Muscle layer of colon (tissue), 2 donors: ENCODE measurements around the gene OR14K1.
"Not testable (repeated sequence)": the region's sequence is repeated elsewhere in the genome, so short reads cannot be mapped to it uniquely, and the experiment has no call there.

Experiments
- H3K27ac ChIP-seq: one replicate; pipeline ENCODE4 v1.7.0; 2013; ENCODE audit warnings: low read depth, mild to moderate bottlenecking, low read length, moderate library complexity
- H3K27me3 ChIP-seq, 2 donors: one replicate each; pipeline ENCODE4 v1.7.0; 2013; ENCODE audit warnings: low read length in 2 of 2, mild to moderate bottlenecking in 2 of 2; ENCODE audit not compliant: insufficient read depth in 2 of 2, control insufficient read depth in 1 of 2
- H3K36me3 ChIP-seq: one replicate; pipeline ENCODE4 v1.7.0; 2013; ENCODE audit warnings: mild to moderate bottlenecking, low read length; ENCODE audit not compliant: insufficient read depth
- H3K4me1 ChIP-seq: one replicate; pipeline ENCODE4 v1.7.0; 2013; ENCODE audit warnings: mild to moderate bottlenecking, low read length; ENCODE audit not compliant: insufficient read depth
- H3K4me3 ChIP-seq, 2 donors: one replicate each; pipeline ENCODE4 v1.7.0; 2013; ENCODE audit warnings: low read length in 2 of 2, low read depth in 1 of 2, mild to moderate bottlenecking in 1 of 2, moderate library complexity in 1 of 2
- H3K9ac ChIP-seq: one replicate; pipeline ENCODE4 v1.7.0; 2013; ENCODE audit warnings: low read length
- H3K9me3 ChIP-seq: one replicate; pipeline ENCODE4 v1.7.0; 2013; ENCODE audit warnings: mild to moderate bottlenecking, low read length
- donor health status: abdominal sarcoma.
- donor health status: Adenocarcinoma of cecum.

Gene OR14K1

GRCh38 chr1:247738315-247738714 lies at the start of gene OR14K1:
Gene OR14K1, plus strand, starts transcription at chr1:247738615. Its CDS starts 0 bp downstream, at chr1:247738615.
- H3K27me3 ChIP-seq, result no peaks in the 10 kb centered on the region
- H3K27ac ChIP-seq, result no peak within 1 kb of the TSS
- no peak within 1 kb of the TSS for H3K4me3 ChIP-seq
- H3K36me3 ChIP-seq, result no peaks in the 10 kb centered on the region
- no peaks in the 10 kb centered on the region for H3K9me3 ChIP-seq
- H3K9ac ChIP-seq, result no peak within 1 kb of the TSS
- no peaks in the 10 kb centered on the region for H3K4me1 ChIP-seq

- Histone ChIP-seq H3K27me3 (no peaks in the 10 kb centered on the region), H3K27ac (no peak overlapping the region), H3K4me1 (no peaks in the 10 kb centered on the region), H3K9me3 (no peaks in the 10 kb centered on the region), H3K36me3 (no peaks in the 10 kb centered on the region), H3K9ac (no peak overlapping the region), H3K4me3 (no peak overlapping the region)
These were observed 37.1 kb upstream of the OR14K1 start for GRCh38 chr1:247701338-247701737.

- H3K9ac ChIP-seq, H3K36me3 ChIP-seq, H3K9me3 ChIP-seq, H3K4me1 ChIP-seq, H3K27ac ChIP-seq, H3K4me3 ChIP-seq, H3K27me3 ChIP-seq: not testable (repeated sequence)
These were observed 27.7 kb upstream of the OR14K1 start for GRCh38 chr1:247710681-247711080.

GRCh38 chr1:247713753-247714152 lies 24.7 kb upstream of the OR14K1 start:
- Histone ChIP-seq H3K9me3 (no peaks in the 10 kb centered on the region), H3K27ac (no peak overlapping the region), H3K9ac (no peak overlapping the region), H3K4me3 (no peak overlapping the region), H3K36me3 (no peaks in the 10 kb centered on the region), H3K4me1 (no peaks in the 10 kb centered on the region), H3K27me3 (no peaks in the 10 kb centered on the region)

GRCh38 chr1:247716546-247716945 lies 21.9 kb upstream of the OR14K1 start, which contains the start of gene OR6F1:
Gene OR6F1, minus strand, starts transcription at chr1:247716646. Its CDS starts 3,891 bp downstream, at chr1:247712755.
- H3K27me3 ChIP-seq, result no peaks in the 10 kb centered on the region
- H3K27ac ChIP-seq, result no peak within 1 kb of the TSS
- no peaks in the 10 kb centered on the region for H3K4me1 ChIP-seq
- no peaks in the 10 kb centered on the region for H3K9me3 ChIP-seq
- H3K4me3 ChIP-seq, result no peak within 1 kb of the TSS
- H3K9ac ChIP-seq, result no peak within 1 kb of the TSS
- no peaks in the 10 kb centered on the region for H3K36me3 ChIP-seq

GRCh38 chr1:247721222-247721621 lies 17.2 kb upstream of the OR14K1 start:
- no peaks in the 10 kb centered on the region for H3K36me3 ChIP-seq
- no peaks in the 10 kb centered on the region for H3K9me3 ChIP-seq
- H3K4me1 ChIP-seq, result no peaks in the 10 kb centered on the region

GRCh38 chr1:247740721-247741120 lies 2.3 kb downstream of the OR14K1 start:
- Histone ChIP-seq H3K27ac (no peak overlapping the region), H3K9me3 (no peaks in the 10 kb centered on the region), H3K4me3 (no peak overlapping the region), H3K9ac (no peak overlapping the region), H3K4me1 (no peaks in the 10 kb centered on the region), H3K36me3 (no peaks in the 10 kb centered on the region), H3K27me3 (no peaks in the 10 kb centered on the region)

More at GRCh38 chr1:247721222-247721621, 17.2 kb upstream of the OR14K1 start:
- no peak overlapping the region for H3K9ac ChIP-seq
- H3K4me3 ChIP-seq, result no peak overlapping the region
- H3K27me3 ChIP-seq, result no peaks in the 10 kb centered on the region
- H3K27ac ChIP-seq, result no peak overlapping the region

GRCh38 chr1:247741756-247742155 lies 3.3 kb downstream of the OR14K1 start:
- Histone ChIP-seq H3K4me3 (no peak overlapping the region), H3K27ac (no peak overlapping the region), H3K27me3 (no peaks in the 10 kb centered on the region), H3K9me3 (no peaks in the 10 kb centered on the region), H3K9ac (no peak overlapping the region), H3K36me3 (no peaks in the 10 kb centered on the region), H3K4me1 (no peaks in the 10 kb centered on the region)

GRCh38 chr1:247742215-247742760 lies 3.9 kb downstream of the OR14K1 start:
- not testable (repeated sequence) for H3K36me3 ChIP-seq, H3K27me3 ChIP-seq, H3K9ac ChIP-seq, H3K4me1 ChIP-seq, H3K27ac ChIP-seq, H3K4me3 ChIP-seq, H3K9me3 ChIP-seq

GRCh38 chr1:247746391-247746935 lies 8.0 kb downstream of the OR14K1 start:
- no peak overlapping the region for H3K4me3 ChIP-seq
- H3K27ac ChIP-seq, result no peak overlapping the region
- no peaks in the 10 kb centered on the region for H3K9me3 ChIP-seq
- H3K27me3 ChIP-seq, result no peaks in the 10 kb centered on the region
- no peak overlapping the region for H3K9ac ChIP-seq
- H3K36me3 ChIP-seq, result no peaks in the 10 kb centered on the region
- H3K4me1 ChIP-seq, result no peaks in the 10 kb centered on the region

- H3K9ac ChIP-seq, result no peak overlapping the region
- no peaks in the 10 kb centered on the region for H3K9me3 ChIP-seq
- no peak overlapping the region for H3K27ac ChIP-seq
- H3K36me3 ChIP-seq, result no peaks in the 10 kb centered on the region
- no peaks in the 10 kb centered on the region for H3K27me3 ChIP-seq
- H3K4me1 ChIP-seq, result no peaks in the 10 kb centered on the region
- no peak overlapping the region for H3K4me3 ChIP-seq
These were observed 9.2 kb downstream of the OR14K1 start for GRCh38 chr1:247747616-247748015.

- H3K27ac ChIP-seq, result no peak within 1 kb of the TSS
- H3K4me3 ChIP-seq, result no peak within 1 kb of the TSS
- no peaks in the 10 kb centered on the region for H3K9me3 ChIP-seq
- no peak within 1 kb of the TSS for H3K9ac ChIP-seq
- H3K4me1 ChIP-seq, result no peaks in the 10 kb centered on the region
- no peaks in the 10 kb centered on the region for H3K36me3 ChIP-seq
- H3K27me3 ChIP-seq, result no peaks in the 10 kb centered on the region
These were observed 9.6 kb downstream of the OR14K1 start, which contains the start of gene OR14A2 for GRCh38 chr1:247748041-247748440. Gene OR14A2, minus strand, starts transcription at chr1:247748141.
